Tibial nerve (tissue), 4 donors: ENCODE results near the gene RPP25L. TPM values are rescaled to one million over a fixed set of nuclear protein-coding genes. Genes with fewer than 3 reads are reported as not detected.

Experiments used
- DNase-seq, 2 donors: peaks; one replicate each; pipeline ENCODE4 v3.0.0-alpha.2; 2019; ENCODE audit warnings: low spot score in 2 of 2
- H3K27ac ChIP-seq, 4 donors: fragments of 200-600 bp; sonication (generic) in 3 of 4; one replicate each; pipeline ENCODE4 v1.5.1; 2017 to 2019; ENCODE audit warnings: mild to moderate bottlenecking in 1 of 4
- H3K27me3 ChIP-seq, 2 donors: fragments of 200-600 bp; sonication (generic) in 1 of 2; one replicate each; pipeline versions ENCODE4 v1.5.1 to v1.6.0; 2017 to 2019
- H3K36me3 ChIP-seq, 3 donors: fragments of 200-600 bp; sonication (generic); one replicate each; pipeline ENCODE4 v1.5.1; 2018 to 2019
- H3K4me1 ChIP-seq, 4 donors: fragments of 200-600 bp; sonication (generic) in 3 of 4; one replicate each; pipeline ENCODE4 v1.5.1; 2017 to 2019
- H3K4me3 ChIP-seq, 4 donors: fragments of 200-600 bp; sonication (generic) in 3 of 4; one replicate each; pipeline ENCODE4 v1.5.1; 2017 to 2019; ENCODE audit warnings: mild to moderate bottlenecking in 1 of 4, moderate library complexity in 1 of 4
- H3K9me3 ChIP-seq, 4 donors: fragments of 200-600 bp; sonication (generic) in 3 of 4; one replicate each; pipeline ENCODE4 v1.5.1; 2017 to 2019
- EP300 ChIP-seq, 2 donors: sonication (generic); formaldehyde crosslinking; IDR thresholded peaks; one replicate each; pipeline ENCODE4 v1.6.1; 2017; ENCODE audit warnings: antibody characterized with exemption in 2 of 2, mild to moderate bottlenecking in 1 of 2
- POLR2A ChIP-seq, 2 donors: fragments of 450-650 bp; IDR thresholded peaks; one replicate each; pipeline ENCODE4 v1.6.1; 2017; ENCODE audit warnings: antibody characterized with exemption in 2 of 2, mild to moderate bottlenecking in 2 of 2, moderate library complexity in 2 of 2
- WGBS, 2 donors: methylation state at CpG; one replicate each; pipeline ENCODE4 v1.1.5; 2018; 5-methylcytosine and 5-hydroxymethylcytosine counted together
- small RNA-seq: library from RNA; depleted of rRNA; stranded (forward); fragments of <200 nt; gene quantifications from one replicate; pipeline ENCODE3, GENCODE V24; 2016
- total RNA-seq, 4 donors: library from RNA; depleted of rRNA; stranded (reverse); fragments of >200 nt; gene quantifications; one replicate each; pipeline ENCODE4 v1.1.0, GENCODE V29; 2016
- TF ChIP-seq, protein P1 (sequence below), 5 experiments: fragments of 200-600 bp in 3 of 5; fragments of 450-650 bp in 2 of 5; sonication (generic) in 3 of 5; IDR thresholded peaks; one replicate each; pipeline ENCODE4 v1.5.1; 2016 to 2019; ENCODE audit warnings: antibody characterized with exemption in 5 of 5, mild to moderate bottlenecking in 3 of 5, moderate library complexity in 2 of 5

RPP25L gene
- total RNA-seq, 4 donors from 2014 or later = 31.4 to 45.9 (median 45.4) TPM

DNA sequence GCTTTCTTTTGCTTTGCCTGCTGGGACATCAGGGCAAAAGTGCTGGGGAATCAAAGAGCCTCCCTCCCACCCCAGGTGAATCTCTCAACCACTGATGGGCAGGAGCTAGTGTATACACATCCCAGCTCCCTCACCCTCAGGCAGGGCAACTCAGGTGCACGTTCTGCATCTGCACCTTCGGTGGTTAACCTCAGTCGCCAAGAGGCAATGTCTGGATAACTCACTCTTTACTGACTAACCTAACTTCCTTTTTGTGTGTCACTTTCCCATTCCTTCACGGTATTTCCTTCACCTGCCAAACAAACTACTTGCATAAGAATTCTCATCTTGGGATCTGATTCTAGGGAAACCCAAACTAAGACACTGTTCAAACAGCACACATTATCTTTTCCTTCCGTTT, 48.6 kb downstream of the RPP25L start:
- Histone ChIP-seq H3K27me3 (no peaks in the 10 kb centered on the region), H3K27ac (no peak overlapping the region), H3K4me1 (peaks cover 0 to 27% (median 17%) of the 10 kb centered on the region in 4 donors), H3K4me3 (no peak overlapping the region), H3K36me3 (peaks cover 0 to 28% (median 0%) of the 10 kb centered on the region in 3 donors), H3K9me3 (peaks cover 0 to 6% (median 0%) of the 10 kb centered on the region in 4 donors)
- WGBS, 2 donors = 77 to 81% methylated on average over 5 of the region's 5 CpGs
- TF ChIP-seq POLR2A (IDR thresholded peaks at IDR 0.05) (no peak), EP300 (IDR thresholded peaks at IDR 0.05) (no peak)
- TF ChIP-seq, protein P1, sequence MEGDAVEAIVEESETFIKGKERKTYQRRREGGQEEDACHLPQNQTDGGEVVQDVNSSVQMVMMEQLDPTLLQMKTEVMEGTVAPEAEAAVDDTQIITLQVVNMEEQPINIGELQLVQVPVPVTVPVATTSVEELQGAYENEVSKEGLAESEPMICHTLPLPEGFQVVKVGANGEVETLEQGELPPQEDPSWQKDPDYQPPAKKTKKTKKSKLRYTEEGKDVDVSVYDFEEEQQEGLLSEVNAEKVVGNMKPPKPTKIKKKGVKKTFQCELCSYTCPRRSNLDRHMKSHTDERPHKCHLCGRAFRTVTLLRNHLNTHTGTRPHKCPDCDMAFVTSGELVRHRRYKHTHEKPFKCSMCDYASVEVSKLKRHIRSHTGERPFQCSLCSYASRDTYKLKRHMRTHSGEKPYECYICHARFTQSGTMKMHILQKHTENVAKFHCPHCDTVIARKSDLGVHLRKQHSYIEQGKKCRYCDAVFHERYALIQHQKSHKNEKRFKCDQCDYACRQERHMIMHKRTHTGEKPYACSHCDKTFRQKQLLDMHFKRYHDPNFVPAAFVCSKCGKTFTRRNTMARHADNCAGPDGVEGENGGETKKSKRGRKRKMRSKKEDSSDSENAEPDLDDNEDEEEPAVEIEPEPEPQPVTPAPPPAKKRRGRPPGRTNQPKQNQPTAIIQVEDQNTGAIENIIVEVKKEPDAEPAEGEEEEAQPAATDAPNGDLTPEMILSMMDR (IDR thresholded peaks at IDR 0.05) = no peak
- no peak for DNase-seq

GRCh38 chr9:34562135-34562745, 49.7 kb downstream of the RPP25L start:
- no peak overlapping the region for H3K4me3 ChIP-seq
- H3K36me3 ChIP-seq = peaks cover 0 to 25% (median 0%) of the 10 kb centered on the region in 3 donors
- no peak for DNase-seq
- 91 to 97% methylated on average over 7 of the region's 7 CpGs for WGBS, 2 donors
- H3K27ac ChIP-seq = no peak overlapping the region
- TF ChIP-seq EP300 (IDR thresholded peaks at IDR 0.05) = no peak
- TF ChIP-seq, protein P1 (IDR thresholded peaks at IDR 0.05) = peak in 1 of 5 experiments; percentile 31
- TF ChIP-seq POLR2A (IDR thresholded peaks at IDR 0.05) = no peak
- H3K9me3 ChIP-seq = peaks cover 0 to 6% (median 0%) of the 10 kb centered on the region in 4 donors
- H3K4me1 ChIP-seq = peaks cover 0 to 27% (median 17%) of the 10 kb centered on the region in 4 donors
- H3K27me3 ChIP-seq = no peaks in the 10 kb centered on the region

DNA sequence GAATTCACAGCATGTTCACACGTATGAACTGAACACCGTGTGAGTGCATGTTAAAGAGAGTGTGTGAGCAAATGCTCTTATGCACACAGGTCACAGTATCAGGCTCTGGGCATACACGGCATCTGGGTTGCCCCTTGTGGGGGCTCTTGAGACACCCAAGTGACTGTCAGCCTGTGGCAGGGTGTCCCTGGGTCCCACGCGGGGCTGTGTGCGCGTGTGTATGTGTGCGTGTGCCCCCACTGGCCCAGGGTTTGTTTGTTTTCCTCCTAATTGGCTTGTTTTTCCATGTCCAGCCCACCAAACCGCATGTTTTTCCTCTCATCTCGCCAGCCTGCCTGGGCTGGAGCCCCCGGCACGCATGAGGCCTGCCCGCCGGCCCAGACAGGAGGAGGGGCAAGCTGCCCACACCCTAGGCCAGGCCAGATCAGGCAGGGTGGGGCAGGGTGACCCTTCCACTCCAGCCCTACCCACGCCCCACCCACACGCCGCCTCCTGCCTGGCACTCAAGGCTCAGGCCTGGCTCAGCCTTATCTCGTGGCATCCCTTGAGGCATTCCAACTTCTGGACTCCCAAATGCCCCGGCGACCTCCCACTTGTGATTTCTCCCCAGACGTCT, 51.2 kb downstream of the RPP25L start:
- Histone ChIP-seq H3K9me3 (peaks cover 0 to 6% (median 0%) of the 10 kb centered on the region in 4 donors), H3K36me3 (peaks cover 0 to 25% (median 0%) of the 10 kb centered on the region in 3 donors), H3K4me3 (no peak overlapping the region), H3K4me1 (peaks cover 0 to 27% (median 17%) of the 10 kb centered on the region in 4 donors), H3K27me3 (no peaks in the 10 kb centered on the region), H3K27ac (peak overlapping the region; percentile 9 to 74 (median 58))
- no peak for DNase-seq
- 34 to 40% methylated on average over 21 of the region's 21 CpGs for WGBS, 2 donors
- TF ChIP-seq POLR2A (IDR thresholded peaks at IDR 0.05) = no peak
- TF ChIP-seq, protein P1 (IDR thresholded peaks at IDR 0.05) = no peak
- no peak for TF ChIP-seq EP300 (IDR thresholded peaks at IDR 0.05)

Small RNA genes lying within 50 kb of the gene (small RNA-seq; reads per million reads assigned to genes)
- gene CCL27 = not detected

Other genes starting within 250 kb of the RPP25L start
- gene MYORG, start 235.2 kb downstream of the RPP25L start, total RNA-seq = 1 to 10 TPM; 4.8 to 9.0 (median 6.9) TPM
- gene FAM219A, start 153.5 kb downstream of the RPP25L start, total RNA-seq = 10 to 100 TPM in 3 of 4 donors, 1 to 10 TPM in 1; 8.5 to 15.6 (median 13.6) TPM
- gene DNAI1, start 153.3 kb downstream of the RPP25L start, total RNA-seq = 1 to 10 TPM in 1 of 4 donors, under 1 TPM in 2, not detected in 1; 0.42 to 3.9 (median 0.66) TPM
- 10 to 100 TPM in 3 of 4 donors, 1 to 10 TPM in 1; 2.7 to 22.1 (median 16.3) TPM for gene ENHO, start 89.1 kb downstream of the RPP25L start, total RNA-seq
- 10 to 100 TPM; 19.8 to 40.9 (median 34.7) TPM for gene CNTFR, start 22.4 kb downstream of the RPP25L start, total RNA-seq
- 10 to 100 TPM; 64.7 to 87.5 (median 73.7) TPM for gene DCTN3, start 8.4 kb upstream of the RPP25L start, total RNA-seq
- gene ARID3C, start 17.0 kb upstream of the RPP25L start, total RNA-seq = 1 to 10 TPM in 2 of 4 donors, under 1 TPM in 2; 0.30 to 2.1 (median 1.3) TPM
- 100 to 1,000 TPM in 2 of 4 donors, 10 to 100 TPM in 2; 92.6 to 128 (median 107) TPM for gene SIGMAR1, start 25.7 kb upstream of the RPP25L start, total RNA-seq
- gene GALT, start 34.6 kb upstream of the RPP25L start, total RNA-seq = 10 to 100 TPM; 38.5 to 75.3 (median 63.7) TPM
- gene IL11RA, start 40.1 kb upstream of the RPP25L start, total RNA-seq = 10 to 100 TPM; 27.3 to 48.8 (median 39.6) TPM
- 10 to 100 TPM in 1 of 4 donors, not detected in 3; 45.1 TPM for gene CCL27, start 50.6 kb upstream of the RPP25L start, total RNA-seq
- not detected for gene CCL19, start 79.2 kb upstream of the RPP25L start, total RNA-seq
- gene CCL21, start 98.0 kb upstream of the RPP25L start, total RNA-seq = 10 to 100 TPM in 1 of 4 donors, 1 to 10 TPM in 3; 4.6 to 14.0 (median 8.6) TPM